CD4-positive, alpha-beta T cell treated with Interleukin-6 at 100 ng/mL for 8 hours (primary cell): ENCODE measurements around the gene DHRS3.

Experiments used
- DNase-seq: peaks from one replicate; pipeline ENCODE4 v3.0.0-alpha.2; 2020; ENCODE audit warnings: mixed read lengths, low spot score

The DHRS3 gene

DNA sequence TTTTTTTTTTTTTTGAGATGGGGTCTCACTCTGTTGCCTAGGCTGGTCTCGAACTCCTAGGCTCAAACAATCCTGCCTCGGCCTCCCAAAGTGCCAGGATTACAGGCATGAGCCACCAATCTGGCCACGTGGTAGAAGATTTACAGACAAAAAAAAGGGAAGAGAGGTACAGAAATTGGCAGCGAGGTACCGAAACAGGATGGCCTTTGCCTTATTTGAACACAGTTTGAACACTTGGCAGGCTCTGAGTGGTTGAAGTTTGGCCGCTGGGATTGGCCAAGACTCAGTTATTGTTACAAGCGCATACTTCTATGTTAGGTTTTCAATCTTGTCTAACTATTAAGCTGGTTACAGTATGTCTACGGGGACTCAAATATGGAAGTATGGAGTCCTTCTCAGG is 19.7 kb upstream of the DHRS3 start:
- no peak for DNase-seq

DNA sequence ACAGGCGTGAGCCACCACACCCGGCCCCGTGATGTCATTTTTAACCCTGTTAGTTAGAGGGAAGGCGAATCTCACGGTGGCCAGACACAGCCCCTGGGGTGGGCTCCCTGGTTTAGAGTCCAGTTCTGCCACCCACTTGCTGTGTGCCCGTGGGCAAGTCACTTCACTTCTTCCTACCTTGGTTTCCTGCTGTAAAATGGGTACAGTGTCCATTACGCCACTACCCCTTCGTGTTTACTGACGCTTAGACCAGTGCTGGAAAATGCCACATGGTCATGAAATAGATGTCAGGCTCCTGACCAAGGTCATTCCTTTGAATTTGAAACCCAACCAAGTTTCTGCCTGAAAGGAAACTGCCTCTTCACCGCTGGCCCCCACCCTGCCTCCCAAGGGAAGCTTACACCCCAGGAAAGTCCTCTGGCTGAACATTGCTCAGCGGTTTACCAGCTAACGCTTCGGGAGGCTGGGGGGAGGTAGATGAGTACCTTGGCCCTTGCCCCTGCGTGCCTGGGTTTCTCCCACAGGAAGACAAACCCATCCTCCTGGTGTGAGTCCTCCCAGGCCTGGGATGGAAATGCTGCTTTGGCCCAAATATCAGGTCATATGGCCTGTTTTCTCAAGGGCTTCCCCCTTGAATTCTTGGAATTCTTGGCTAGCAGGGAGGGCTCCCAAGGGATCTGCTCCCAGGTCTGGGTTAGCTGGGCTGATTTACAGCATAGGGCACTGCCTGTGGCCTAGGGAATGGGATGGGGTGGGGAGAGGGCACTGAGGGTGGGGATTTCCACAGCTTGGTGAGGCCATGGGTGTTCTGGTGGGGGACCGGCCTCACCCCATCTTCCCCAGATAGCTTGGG is 18.3 kb upstream of the DHRS3 start:
- no peak for DNase-seq

DNA sequence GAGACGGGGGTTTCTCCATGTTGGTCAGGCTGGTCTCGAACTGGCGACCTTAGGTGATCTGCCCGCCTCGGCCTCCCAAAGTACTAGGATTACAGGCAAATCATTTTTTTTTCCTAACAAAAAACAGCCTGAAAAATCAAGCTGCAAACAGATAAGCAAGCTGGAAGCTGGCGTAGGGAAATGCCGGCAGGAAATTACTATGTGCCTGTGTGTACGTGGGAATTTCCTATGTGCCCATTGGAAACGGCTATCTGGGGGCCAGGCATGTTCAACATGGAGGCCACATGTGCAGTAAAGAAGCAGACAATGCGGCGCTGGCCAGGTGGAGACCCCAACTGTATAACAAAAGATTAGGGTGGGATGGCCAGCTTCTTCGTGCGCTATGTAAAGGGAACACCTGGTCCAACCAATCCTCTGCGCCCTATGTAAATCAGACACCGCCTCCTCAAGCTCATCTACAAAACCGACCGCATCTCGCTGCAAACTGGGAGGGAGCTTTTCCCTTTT is 16.7 kb upstream of the DHRS3 start:
- no peak for DNase-seq

DNA sequence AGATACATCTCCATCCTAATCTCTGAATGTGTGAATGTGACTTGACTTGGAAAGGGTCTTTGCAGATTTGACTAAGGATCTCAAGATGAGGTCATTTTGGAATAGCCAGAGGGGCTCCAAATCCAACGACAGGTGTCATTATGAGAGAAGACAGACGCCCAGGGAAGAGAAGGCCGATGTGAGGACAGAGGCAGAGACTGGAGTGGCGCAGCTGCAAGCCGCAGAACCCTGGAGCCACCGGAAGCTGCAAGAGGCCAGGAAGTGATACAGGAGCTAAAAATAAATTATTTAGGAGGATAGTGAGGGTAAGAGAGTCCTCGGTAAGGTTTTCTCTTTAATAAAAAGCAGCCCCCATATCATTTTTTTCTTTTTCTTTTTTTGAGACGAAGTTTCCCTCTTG is 16.1 kb upstream of the DHRS3 start:
- no peak for DNase-seq

DNA sequence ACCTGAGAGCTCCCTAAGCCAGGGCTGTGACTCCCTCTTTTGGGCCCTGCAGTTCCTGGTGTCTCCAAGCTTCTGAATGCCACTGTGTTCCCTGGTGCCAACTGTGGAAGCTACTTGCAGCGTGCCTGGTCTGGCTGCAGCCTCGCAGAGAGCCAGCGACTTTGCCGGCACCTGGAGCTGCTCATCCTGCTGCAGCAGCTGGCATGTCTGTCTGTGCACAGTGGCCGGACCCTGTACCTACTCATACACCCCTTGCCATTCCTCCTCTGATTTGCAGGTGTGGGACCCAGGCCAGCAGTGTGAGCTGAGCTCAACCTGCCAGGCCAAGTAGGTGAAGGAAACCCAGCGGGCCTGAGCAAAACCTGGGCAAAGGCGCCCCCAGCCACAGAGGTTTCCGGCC is 13.6 kb upstream of the DHRS3 start:
- DNase-seq: no peak

DNA sequence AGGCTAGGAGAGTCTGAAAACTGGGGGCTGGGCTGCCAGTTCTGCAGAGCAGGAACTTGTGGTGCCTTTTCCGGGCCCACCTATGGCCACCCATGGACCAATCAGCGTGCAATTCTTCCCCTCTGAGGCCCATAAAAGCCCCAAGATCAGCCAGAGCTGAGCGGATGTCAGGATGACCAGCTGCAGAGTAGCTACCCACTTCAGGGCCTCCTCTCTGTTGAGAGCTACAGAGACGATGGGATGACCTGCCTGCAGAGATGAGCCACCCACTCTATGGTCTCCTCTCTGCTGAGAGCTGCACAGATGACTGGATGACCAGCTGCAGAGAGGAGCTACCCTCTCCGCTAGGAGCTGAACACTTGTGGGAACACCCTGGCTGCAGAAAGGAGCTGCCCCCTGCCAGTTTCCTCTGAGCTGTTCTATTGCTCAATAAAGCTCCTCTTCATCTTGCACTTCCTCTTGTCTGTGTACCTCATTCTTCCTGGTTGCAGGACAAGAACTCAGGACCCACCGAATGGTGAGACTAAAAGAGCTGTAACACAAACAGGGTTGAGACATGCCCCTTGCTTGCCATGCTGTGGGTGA is 13.0 kb upstream of the DHRS3 start:
- DNase-seq: no peak

DNA sequence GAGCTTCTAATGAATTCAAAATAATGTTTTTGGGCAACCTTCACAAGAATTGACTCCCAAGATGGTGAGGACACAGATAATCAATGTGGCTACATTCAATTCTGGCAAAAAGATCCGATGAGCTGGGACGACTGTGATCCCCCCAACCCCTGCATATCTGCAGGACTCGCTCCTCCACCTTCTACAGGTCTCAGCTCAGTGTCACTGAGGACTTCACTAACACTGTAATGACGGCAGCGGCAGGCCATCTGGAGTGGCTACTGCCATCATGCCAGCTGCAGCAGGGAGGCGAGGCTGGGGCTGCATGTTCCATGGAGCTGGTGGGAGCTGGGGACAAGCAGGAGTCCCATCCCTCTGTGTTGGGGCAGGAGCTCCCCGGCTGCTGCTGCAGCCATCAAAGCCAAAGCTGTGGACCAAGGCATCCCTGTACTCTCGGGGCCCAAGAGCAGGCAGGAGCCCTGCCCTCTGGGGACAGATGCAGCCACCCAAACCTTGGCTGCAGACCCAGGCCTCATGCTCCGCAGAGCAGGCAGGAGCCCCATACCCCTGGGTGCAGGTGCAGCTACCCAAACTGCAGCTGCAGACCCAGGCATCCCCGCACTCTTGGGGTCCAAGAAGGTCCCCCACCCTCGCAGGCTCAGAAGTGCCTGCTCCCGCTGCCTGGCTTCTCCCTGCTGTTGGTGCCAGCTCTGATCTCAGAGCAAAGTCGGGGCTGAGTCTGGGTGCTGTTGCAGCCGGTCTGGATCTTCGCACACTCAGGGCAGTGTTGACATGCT is 12.2 kb upstream of the DHRS3 start:
- no peak for DNase-seq

DNA sequence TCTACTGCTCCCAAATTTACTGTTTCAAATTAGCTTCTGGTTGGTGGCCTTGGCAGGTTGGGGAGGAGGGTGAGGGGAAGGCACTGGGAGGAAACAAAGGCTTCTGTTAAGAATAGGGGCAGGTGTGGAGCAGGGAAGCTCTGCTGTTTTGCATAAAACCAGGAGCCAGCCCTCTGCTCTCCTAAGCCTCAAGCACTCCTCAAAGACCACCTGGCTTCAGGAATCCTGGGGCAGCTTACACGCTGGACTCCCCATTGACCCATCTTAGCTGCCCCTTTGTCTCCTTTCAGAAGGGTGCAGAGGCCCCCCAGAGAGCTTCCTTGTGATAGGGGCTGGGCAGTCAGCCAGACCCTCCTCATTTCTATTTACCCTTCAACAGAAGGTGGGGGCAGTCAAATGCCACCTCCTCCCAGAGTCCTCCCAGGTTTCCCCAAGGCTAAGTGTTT is 11.5 kb upstream of the DHRS3 start:
- DNase-seq: no peak

DNA sequence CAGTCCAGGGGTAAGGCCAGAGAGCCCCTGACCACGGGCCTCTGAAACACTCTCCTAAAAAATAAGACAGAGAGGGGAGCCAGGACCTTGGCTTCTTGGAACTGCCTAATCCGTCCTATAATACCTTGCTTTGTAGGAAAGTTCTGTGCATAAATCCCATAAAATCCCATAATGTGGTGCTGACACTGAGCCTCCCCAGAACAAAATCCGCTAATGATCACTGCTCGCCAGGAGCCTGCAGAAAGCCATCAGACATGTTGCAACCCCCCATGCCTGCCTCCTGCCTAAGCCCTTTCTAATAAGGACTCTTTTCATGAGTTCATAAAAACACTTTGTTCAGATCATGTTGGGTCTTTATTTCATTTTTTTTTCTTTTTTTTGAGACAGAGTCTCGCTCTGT is 9.3 kb upstream of the DHRS3 start:
- no peak for DNase-seq

DNA sequence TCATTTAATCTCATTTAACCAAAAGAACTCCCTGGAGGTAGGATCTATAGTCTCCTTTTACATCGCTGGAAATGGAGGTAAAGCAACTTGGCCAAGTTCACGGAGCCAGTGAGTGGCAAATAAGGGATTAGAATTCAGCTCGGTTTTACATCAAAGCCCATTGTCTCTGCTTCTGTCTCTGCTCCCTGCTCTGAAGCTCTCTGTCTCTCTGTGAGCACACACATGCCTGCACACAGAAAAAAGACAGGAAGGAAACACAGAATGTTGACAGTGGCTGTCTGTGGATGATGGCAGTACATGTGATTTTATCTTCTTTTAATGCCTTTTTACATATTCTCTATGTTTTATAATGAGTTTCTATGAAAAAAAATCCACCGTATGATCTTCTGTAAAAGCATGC is 8.9 kb upstream of the DHRS3 start:
- peak; percentile 12 for DNase-seq

DNA sequence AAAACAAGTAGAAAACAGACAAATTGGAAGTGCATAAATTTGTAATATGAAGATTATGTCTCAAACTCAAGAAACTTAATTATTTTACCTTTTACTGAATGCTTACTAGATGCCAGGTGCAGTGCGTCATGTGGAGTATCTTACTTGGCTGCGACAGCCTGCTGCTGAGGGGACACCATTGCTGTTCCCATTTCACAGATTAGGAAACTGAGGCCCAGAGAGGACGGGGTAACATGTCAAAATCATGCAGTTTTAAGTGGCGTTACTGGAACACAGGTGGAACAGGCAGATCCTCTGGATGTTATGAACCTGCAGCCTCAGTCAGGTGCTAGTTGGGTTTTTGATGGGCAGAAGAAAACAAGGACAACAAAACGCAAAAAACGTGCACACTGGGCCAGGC is 7.3 kb upstream of the DHRS3 start:
- DNase-seq: no peak

DNA sequence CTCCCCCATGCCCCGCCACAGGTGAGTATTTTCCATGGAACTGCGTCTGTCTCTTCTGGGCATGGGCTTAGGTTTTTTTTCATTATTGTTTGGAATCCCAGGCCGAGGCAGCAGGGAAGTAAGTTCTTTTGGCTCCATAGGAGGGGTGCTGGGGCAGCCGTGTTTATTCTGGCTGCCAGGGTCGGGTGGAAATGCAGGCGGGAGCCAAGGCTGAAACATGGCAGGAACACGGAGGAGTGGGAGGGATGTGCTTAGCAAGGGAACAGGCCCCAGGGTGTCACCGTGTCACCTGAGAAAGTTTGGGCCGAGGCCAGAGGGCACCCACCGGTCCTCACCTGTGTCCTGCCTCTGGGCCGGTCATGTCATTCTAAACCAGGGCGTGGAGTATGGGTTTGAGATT is 4.5 kb upstream of the DHRS3 start:
- DNase-seq: no peak

DNA sequence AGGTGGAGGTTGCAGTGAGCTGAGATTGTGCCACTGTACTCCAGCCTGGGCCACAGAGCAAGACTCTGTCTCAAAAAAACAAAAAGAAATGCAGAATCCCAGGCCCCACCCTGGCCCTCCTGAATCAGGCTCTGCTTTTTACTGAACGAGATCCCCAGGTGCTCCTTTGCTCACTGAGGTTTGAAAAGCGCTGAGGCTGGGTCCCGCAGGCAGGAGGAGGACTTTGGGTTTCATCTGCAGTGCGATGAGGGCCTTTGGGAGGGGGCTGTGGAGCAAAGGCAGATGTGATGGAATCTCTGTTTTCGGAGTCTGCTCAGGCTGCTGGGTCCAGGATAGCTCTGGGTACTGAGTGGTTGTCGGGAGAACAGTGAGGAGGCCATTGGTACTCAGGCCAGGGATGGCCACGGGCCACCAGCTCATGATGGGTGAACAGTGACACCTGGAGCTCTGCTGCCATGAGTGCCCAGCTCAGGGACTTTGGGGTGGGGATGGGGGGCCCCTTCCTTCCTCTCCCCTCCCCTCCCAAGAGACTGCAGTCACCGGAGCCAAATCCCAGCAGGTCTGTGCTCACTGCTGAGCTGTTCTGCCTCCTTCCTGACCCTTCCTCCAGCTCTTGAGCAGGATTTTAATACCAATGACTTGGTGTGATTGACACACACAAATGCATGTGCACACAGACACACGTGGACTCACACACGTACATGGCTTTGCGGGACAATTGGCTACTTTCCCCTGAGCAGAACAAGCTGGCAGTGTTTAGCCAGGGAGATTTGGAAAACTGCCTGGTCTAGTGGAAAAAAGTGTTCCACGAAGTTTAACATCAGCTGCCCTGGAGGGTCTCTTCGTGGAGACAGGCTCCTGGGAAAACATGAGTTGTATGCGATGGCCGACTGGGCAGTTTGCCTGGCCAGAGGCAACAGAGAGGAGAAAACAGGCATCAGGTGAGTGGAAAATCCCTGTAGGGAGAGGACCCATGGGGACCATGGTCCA is 3.6 kb upstream of the DHRS3 start:
- DNase-seq: no peak

DNA sequence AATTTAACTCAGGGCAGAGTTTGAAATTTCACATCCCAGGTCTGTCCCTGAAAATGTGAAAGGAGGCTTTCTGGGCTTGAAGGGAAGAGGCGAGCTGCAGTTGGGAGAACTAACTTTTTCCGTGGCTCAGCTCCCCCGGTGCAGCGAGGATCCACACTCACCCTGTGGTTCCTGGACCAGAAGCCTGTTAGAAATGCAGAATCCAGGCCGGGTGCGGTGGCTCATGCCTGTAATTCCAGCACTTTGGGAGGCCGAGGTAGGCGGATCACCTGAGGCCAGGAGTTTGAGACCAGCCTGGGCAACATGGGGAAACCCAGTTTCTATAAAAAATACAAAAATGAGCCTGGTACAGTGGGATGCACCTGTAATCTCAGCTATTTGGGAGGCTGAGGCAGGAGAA is 2.9 kb upstream of the DHRS3 start:
- DNase-seq: no peak

DNA sequence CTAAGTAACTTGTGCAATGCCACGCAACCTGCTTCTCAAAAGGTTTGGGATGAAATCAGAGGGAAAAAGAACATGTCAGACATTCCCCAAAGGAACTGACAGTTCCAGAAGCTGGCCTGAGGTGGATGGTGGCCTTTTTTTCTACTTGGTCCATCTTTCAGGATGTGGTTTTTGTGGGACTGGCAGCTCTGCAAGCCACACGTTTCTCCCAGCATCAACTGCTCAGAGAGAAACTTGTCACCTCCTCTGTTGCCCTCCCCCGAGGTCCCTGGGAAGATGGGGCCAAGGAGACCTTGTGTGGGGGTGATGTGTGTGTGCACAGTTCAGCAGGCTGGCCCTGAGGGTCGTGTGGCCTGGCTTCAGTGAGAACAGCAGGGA is 2.5 kb upstream of the DHRS3 start:
- peak; percentile 41 for DNase-seq

DNA sequence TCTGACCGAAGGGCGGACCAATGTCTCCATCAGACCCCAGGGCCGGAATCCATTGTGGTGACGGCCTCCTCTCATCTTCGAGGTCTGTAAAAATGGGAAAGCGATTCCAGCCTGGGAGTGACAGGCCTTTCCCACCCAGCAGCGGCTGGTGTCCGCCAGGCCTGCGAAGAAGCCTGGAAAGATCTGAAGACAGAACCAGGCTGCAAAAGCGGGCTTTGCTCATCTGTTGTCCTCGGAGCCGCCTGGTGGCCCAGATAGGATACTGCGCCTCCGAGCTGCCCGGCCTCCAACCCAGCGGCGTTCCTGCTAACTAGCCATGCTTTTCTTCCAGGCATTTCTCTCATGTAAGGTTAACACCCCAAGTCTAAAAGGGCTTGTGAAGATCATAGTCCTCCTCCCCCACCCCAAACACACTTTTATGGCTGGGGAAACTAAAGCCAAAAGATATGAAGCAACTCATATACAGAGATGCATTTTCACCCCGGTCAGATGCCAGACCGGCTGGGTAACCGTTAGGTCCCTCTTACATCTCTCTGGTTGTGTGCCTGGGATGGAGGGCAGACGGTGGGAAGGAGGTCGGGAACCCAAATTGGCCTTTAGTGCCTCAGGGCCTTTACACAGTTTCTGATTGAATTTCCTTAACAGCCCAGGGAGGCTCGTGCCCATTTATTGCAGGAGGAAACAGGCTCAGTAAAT is 1.9 kb upstream of the DHRS3 start:
- peak; percentile 73 for DNase-seq

DNA sequence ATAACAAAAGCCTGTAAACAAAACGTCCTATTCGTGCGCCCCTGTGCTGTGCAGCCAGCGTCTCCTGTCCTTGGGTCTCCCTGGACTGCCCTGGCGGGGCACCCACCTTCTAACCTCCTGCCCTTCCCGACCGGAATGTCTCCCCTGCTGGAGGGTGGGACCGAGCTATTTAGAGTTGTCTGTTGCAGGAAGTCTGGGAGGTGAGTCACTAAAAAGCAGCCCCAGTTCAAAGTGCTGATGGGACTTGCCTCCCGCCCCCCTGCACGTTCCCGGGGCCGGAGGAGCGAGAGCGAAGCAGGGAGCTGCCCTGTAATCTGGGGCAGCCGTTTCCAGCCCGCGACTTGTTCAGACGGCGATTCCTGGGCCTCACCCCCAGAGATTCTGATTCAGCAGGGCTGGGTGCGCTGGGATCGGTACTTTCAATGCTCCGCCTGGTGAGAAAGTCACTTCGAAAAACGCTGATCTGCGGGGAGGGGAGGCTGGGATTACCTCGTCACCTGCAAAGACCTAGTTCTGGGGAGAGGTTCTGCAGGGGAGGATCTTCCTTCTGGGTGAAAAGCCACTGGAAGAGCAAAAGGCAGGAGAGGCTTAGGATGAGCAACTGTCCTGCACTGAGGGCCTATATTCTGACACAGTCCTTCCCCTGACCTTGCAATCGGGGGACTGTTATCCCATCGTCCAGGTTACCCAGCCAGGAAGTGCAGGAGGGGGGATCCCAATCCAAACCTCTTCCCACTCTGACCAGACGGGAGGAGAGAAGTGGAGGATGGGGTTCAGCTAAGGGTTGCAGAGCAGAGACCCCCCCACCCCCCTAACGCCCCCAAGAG is 1.2 kb upstream of the DHRS3 start:
- peak; percentile 48 for DNase-seq

DNA sequence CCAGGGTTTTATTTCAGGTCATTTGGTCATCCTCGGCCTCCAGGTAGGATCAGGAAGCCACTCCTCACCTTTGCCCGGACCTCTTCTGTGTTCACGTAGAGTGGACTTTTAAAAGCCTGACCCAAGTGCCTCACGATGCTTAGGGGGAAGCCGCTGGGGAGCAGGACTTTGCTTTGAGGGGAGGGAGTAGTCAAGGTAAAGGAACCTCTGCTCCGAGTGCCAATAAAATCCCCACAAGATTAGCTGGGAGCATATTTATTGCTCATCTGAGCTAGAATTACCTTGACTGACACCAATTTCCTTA is 603 bp upstream of the DHRS3 start:
- no peak for DNase-seq

DNA sequence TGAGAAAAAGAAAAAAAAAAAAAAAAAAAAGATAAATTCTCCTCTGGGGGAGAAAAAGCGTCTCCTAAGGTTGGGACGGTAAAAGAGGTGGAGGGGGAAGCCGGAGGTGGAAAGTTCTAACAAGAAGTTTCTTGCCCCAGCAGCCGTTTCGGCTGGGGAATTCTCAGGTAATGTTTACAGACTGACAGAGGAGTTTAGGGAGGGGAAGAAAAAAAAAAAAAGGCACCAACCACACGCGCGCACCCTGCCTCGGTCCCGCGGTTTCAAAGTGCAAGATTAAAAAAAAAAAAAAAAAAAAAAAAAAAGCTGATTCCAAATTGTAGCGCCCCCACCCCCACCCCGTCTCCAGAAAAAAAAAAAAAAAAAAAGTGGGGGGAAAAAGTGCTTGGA is 504 bp downstream of the DHRS3 start:
- peak; percentile 56 for DNase-seq

DNA sequence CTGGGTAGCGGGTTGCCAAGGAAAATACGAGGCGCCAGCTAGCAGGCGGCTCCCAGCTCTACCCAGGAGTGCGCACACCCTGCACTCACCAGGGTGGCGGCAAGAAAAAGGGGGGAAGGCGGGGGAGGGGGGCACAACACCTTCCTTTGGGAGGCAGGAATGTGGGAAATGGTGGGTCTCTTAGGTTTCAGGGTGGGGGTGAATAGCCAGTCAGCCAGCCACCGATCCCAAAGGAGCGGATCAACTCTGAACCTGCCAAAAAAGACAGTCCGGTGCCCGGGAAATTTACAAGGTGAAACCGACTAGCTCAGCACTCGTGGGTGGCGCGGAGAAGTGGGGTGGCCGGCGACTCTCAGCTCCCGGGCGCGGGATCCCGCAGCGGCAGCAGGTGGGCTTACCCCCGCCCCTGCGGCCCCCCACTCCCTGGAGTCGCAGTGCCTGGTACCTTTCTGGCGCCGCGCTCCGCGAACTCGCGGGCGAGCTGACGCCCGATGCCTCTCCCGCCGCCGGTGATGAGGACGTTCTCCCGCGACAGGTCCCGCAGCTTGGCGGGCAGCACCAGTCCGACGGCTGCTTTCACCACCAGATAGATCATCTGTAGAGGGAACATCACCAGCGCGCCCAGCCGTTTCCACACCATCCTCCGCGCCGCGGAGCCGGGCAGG is 1.2 kb downstream of the DHRS3 start:
- no peak for DNase-seq
